Hepatocyte (in vitro differentiated cells): ENCODE measurements around the gene OCA2. TPM values are rescaled to one million over a fixed set of nuclear protein-coding genes. Genes with fewer than 3 reads are reported as not detected.
"Not testable (repeated sequence)": the region's sequence is repeated elsewhere in the genome, so short reads cannot be mapped to it uniquely, and the experiment has no call there.

Source experiments
- DNase-seq: peaks from one replicate; pipeline ENCODE4 v3.0.0-alpha.2; 2016; ENCODE audit warnings: low spot score
- H2AFZ ChIP-seq: fragments of 200-600 bp; sonication (generic); 2 replicates; pipeline ENCODE4 v1.6.0; 2016; ENCODE audit warnings: antibody characterized with exemption, mild to moderate bottlenecking
- H3K27ac ChIP-seq: fragments of 200-600 bp; sonication (generic); 2 replicates; pipeline ENCODE4 v1.5.1; 2016; ENCODE audit warnings: mild to moderate bottlenecking
- H3K27me3 ChIP-seq: fragments of 200-600 bp; sonication (generic); 2 replicates; pipeline ENCODE4 v1.6.1; 2016
- H3K36me3 ChIP-seq: fragments of 200-600 bp; sonication (generic); replicated peaks from 2 replicates; pipeline ENCODE4 v1.5.1; 2016; ENCODE audit warnings: low read depth; ENCODE audit not compliant: insufficient read depth
- H3K4me1 ChIP-seq: fragments of 200-600 bp; sonication (generic); 2 replicates; pipeline ENCODE4 v1.5.1; 2016; ENCODE audit warnings: mild to moderate bottlenecking, moderate library complexity; ENCODE audit not compliant: insufficient read depth
- H3K4me2 ChIP-seq: fragments of 200-600 bp; sonication (generic); 2 replicates; pipeline ENCODE4 v1.6.0; 2016
- H3K4me3 ChIP-seq: fragments of 200-600 bp; sonication (generic); 2 replicates; pipeline ENCODE4 v1.5.1; 2016; ENCODE audit warnings: mild to moderate bottlenecking
- H3K79me2 ChIP-seq: fragments of 200-600 bp; sonication (generic); 2 replicates; pipeline ENCODE4 v1.6.0; 2017; ENCODE audit warnings: mild to moderate bottlenecking
- H3K9me2 ChIP-seq: fragments of 200-600 bp; sonication (generic); replicated peaks from 2 replicates; pipeline ENCODE4 v1.6.0; 2017; ENCODE audit warnings: mild to moderate bottlenecking; ENCODE audit not compliant: insufficient read depth
- H3K9me3 ChIP-seq: fragments of 200-600 bp; sonication (generic); 2 replicates; pipeline ENCODE4 v1.5.1; 2016; ENCODE audit warnings: low read depth, mild to moderate bottlenecking
- H4K20me1 ChIP-seq: fragments of 200-600 bp; sonication (generic); 2 replicates; pipeline ENCODE4 v1.6.0; 2016; ENCODE audit warnings: mild to moderate bottlenecking; ENCODE audit not compliant: insufficient read depth, poor library complexity, severe bottlenecking
- CTCF ChIP-seq: fragments of 200-600 bp; sonication (generic); IDR thresholded peaks from 2 replicates; pipeline ENCODE4 v1.5.1; 2016; ENCODE audit warnings: antibody characterized with exemption, mild to moderate bottlenecking; ENCODE audit not compliant: poor library complexity
- EZH2 ChIP-seq: fragments of 200-600 bp; sonication (generic); IDR thresholded peaks from 2 replicates; pipeline ENCODE4 v1.6.1; 2016; ENCODE audit warnings: antibody characterized with exemption, mild to moderate bottlenecking, borderline replicate concordance
- EZH2phosphoT487 ChIP-seq: fragments of 200-600 bp; sonication (generic); IDR thresholded peaks from one replicate; pipeline ENCODE4 v1.6.1; 2018; ENCODE audit warnings: antibody characterized with exemption, mild to moderate bottlenecking, low read depth, moderate library complexity; ENCODE audit not compliant: unreplicated experiment, severe bottlenecking
- WGBS: methylation state at CpG from one replicate; pipeline ENCODE4 v1.1.6; 2016; ENCODE audit warnings: low lambda C conversion rate; ENCODE audit errors: missing lambda C conversion rate; 5-methylcytosine and 5-hydroxymethylcytosine counted together
- polyA plus RNA-seq: library from polyadenylated mRNA; unstranded; fragments of >200 nt; fragmentation: Nextera tagmentation; extraction: Ambion mirVana; gene quantifications from 2 replicates; pipeline ENCODE4 v1.2.1, GENCODE V29; 2016
- total RNA-seq: library from RNA; depleted of rRNA; stranded (reverse); fragments of >200 nt; gene quantifications from 2 replicates; pipeline ENCODE4 v1.2.3, GENCODE V29; 2014

The OCA2 gene
- total and polyA plus RNA-seq, 2 experiments from 2014 or later = 25.1 to 27.7 TPM

GRCh38 chr15:27850050-27850449, 249.1 kb downstream of the OCA2 start:
- H3K4me1 ChIP-seq = no peaks in the 10 kb centered on the region
- H4K20me1 ChIP-seq = no peaks in the 10 kb centered on the region
- no peak overlapping the region for H2AFZ ChIP-seq
- no peak overlapping the region for H3K4me2 ChIP-seq
- H3K36me3 ChIP-seq = no peaks in the 10 kb centered on the region
- no peak overlapping the region for H3K4me3 ChIP-seq
- no peaks in the 10 kb centered on the region for H3K9me2 ChIP-seq
- TF ChIP-seq CTCF (no peak), EZH2phosphoT487 (no peak), EZH2 (no peak)
- H3K9me3 ChIP-seq = no peaks in the 10 kb centered on the region
- no peaks in the 10 kb centered on the region for H3K27me3 ChIP-seq
- no peak for DNase-seq
- no peaks in the 10 kb centered on the region for H3K79me2 ChIP-seq
- WGBS = 89% methylated on average over 5 of the region's 5 CpGs
- no peak overlapping the region for H3K27ac ChIP-seq

GRCh38 chr15:27848936-27849335, 250.2 kb downstream of the OCA2 start:
- H3K79me2 ChIP-seq, H3K4me2 ChIP-seq, H3K4me1 ChIP-seq, H3K9me3 ChIP-seq, DNase-seq, H3K27ac ChIP-seq, H2AFZ ChIP-seq, H3K9me2 ChIP-seq, H4K20me1 ChIP-seq, H3K27me3 ChIP-seq, H3K36me3 ChIP-seq, H3K4me3 ChIP-seq: not testable (repeated sequence)
- 94% methylated on average over 5 of the region's 5 CpGs for WGBS

- Histone ChIP-seq H3K9me3 (no peaks in the 10 kb centered on the region), H3K27ac (no peak overlapping the region)
- WGBS = 87% methylated on average over 15 of the region's 15 CpGs
These were observed 251.1 kb downstream of the OCA2 start for GRCh38 chr15:27847775-27848710.

More at GRCh38 chr15:27847775-27848710, 251.1 kb downstream of the OCA2 start:
- TF ChIP-seq CTCF = no peak
- no peak for TF ChIP-seq EZH2
- TF ChIP-seq EZH2phosphoT487 = no peak
- Histone ChIP-seq H3K4me1 (no peaks in the 10 kb centered on the region), H3K4me2 (no peak overlapping the region), H4K20me1 (no peaks in the 10 kb centered on the region), H2AFZ (no peak overlapping the region), H3K36me3 (no peaks in the 10 kb centered on the region), H3K4me3 (no peak overlapping the region), H3K9me2 (no peaks in the 10 kb centered on the region), H3K27me3 (no peaks in the 10 kb centered on the region), H3K79me2 (no peaks in the 10 kb centered on the region)
- DNase-seq = no peak
